IPS DF 6.9 (cell line): ENCODE measurements around the gene RHD.
A peak's percentile ranks its signal among the peaks of the same experiment; 100 is the strongest.
"Not testable (repeated sequence)": the region's sequence is repeated elsewhere in the genome, so short reads cannot be mapped to it uniquely, and the experiment has no call there.

Experiments used
- DNase-seq: peaks from one replicate; pipeline ENCODE4 v3.0.0-alpha.2; 2013; ENCODE audit warnings: low read depth, low spot score
- H3K27ac ChIP-seq: one replicate; pipeline ENCODE4 v1.5.1; 2013; ENCODE audit warnings: low read length, control low read depth
- H3K27me3 ChIP-seq: 2 replicates; pipeline ENCODE4 v1.6.1; 2013; ENCODE audit warnings: mild to moderate bottlenecking, low read length; ENCODE audit not compliant: control insufficient read depth, insufficient read depth
- H3K36me3 ChIP-seq: 2 replicates; pipeline ENCODE4 v1.6.1; 2013; ENCODE audit warnings: low read length; ENCODE audit not compliant: control insufficient read depth, insufficient read depth
- H3K4me1 ChIP-seq: 2 replicates; pipeline ENCODE4 v1.6.1; 2013; ENCODE audit warnings: low read length; ENCODE audit not compliant: control insufficient read depth, insufficient read depth
- H3K4me3 ChIP-seq: 2 replicates; pipeline ENCODE4 v1.5.1; 2013; ENCODE audit warnings: mild to moderate bottlenecking, low read length
- H3K9me3 ChIP-seq: 2 replicates; pipeline ENCODE4 v1.6.1; 2013; ENCODE audit warnings: low read length, inconsistent platforms; ENCODE audit not compliant: control insufficient read depth, insufficient read depth
- whole genome bisulfite sequencing: extraction: QIAGEN DNeasy Blood & Tissue Kit; methylation state at CpG from one replicate; pipeline ENCODE4 v1.1.7; 2013; ENCODE audit warnings: mixed read lengths, missing lambda C conversion rate; ENCODE audit not compliant: insufficient read length, insufficient coverage; 5-methylcytosine and 5-hydroxymethylcytosine counted together

The RHD gene

GRCh38 chr1:25257196-25257595 is 15.1 kb upstream of the RHD start:
- peaks cover 2% of the 10 kb centered on the region; the same call in 1 of the 2 replicates for H3K4me1 ChIP-seq
- H3K36me3 ChIP-seq = no peaks in the 10 kb centered on the region
- no peaks in the 10 kb centered on the region for H3K27me3 ChIP-seq
- no peak for DNase-seq
- no peaks in the 10 kb centered on the region for H3K9me3 ChIP-seq
- WGBS = no CpG with 5 or more reads among the region's 1 CpG
- no peak overlapping the region for H3K27ac ChIP-seq
- no peak overlapping the region for H3K4me3 ChIP-seq

- H3K9me3 ChIP-seq, H3K36me3 ChIP-seq, H3K4me1 ChIP-seq, DNase-seq, H3K27me3 ChIP-seq, H3K4me3 ChIP-seq, H3K27ac ChIP-seq: not testable (repeated sequence)
- WGBS = no CpG with 5 or more reads among the region's 7 CpGs
Measured at GRCh38 chr1:25259813-25260212, 12.5 kb upstream of the RHD start.

- not testable (repeated sequence) for H3K27me3 ChIP-seq, H3K36me3 ChIP-seq, H3K4me1 ChIP-seq, H3K4me3 ChIP-seq, H3K9me3 ChIP-seq, DNase-seq, H3K27ac ChIP-seq
- WGBS = no CpG with 5 or more reads among the region's 3 CpGs
Measured at GRCh38 chr1:25260336-25260735, 12.0 kb upstream of the RHD start.

GRCh38 chr1:25266554-25267287 is 5.6 kb upstream of the RHD start:
- no CpG with 5 or more reads among the region's 45 CpGs for WGBS
- H3K4me3 ChIP-seq = peak overlapping the region; percentile 39; the same call in 1 of the 2 replicates
- DNase-seq = not testable (repeated sequence)

GRCh38 chr1:25267288-25268142 is 4.8 kb upstream of the RHD start:
- WGBS = no CpG with 5 or more reads among the region's 56 CpGs
- H3K27ac ChIP-seq, H3K4me1 ChIP-seq, H3K36me3 ChIP-seq, DNase-seq, H3K27me3 ChIP-seq, H3K9me3 ChIP-seq: not testable (repeated sequence)
- H3K4me3 ChIP-seq = peak overlapping the region; percentile 78; the same call in 1 of the 2 replicates

More at GRCh38 chr1:25266554-25267287, 5.6 kb upstream of the RHD start:
- H3K36me3 ChIP-seq, H3K27ac ChIP-seq, H3K9me3 ChIP-seq, H3K27me3 ChIP-seq, H3K4me1 ChIP-seq: not testable (repeated sequence)

- H3K9me3 ChIP-seq, H3K36me3 ChIP-seq, H3K4me1 ChIP-seq, H3K27me3 ChIP-seq, DNase-seq, H3K27ac ChIP-seq: not testable (repeated sequence)
- H3K4me3 ChIP-seq = peak overlapping the region; percentile 30; the same call in 1 of the 2 replicates
- no CpG with 5 or more reads among the region's 14 CpGs for WGBS
Measured at GRCh38 chr1:25268143-25268760, 4.1 kb upstream of the RHD start.

GRCh38 chr1:25275648-25276047 is 3.3 kb downstream of the RHD start:
- H3K4me1 ChIP-seq, H3K4me3 ChIP-seq, DNase-seq, H3K36me3 ChIP-seq, H3K9me3 ChIP-seq, H3K27ac ChIP-seq, H3K27me3 ChIP-seq: not testable (repeated sequence)
- no CpG with 5 or more reads among the region's 4 CpGs for WGBS

GRCh38 chr1:25277295-25277694 is 5.0 kb downstream of the RHD start:
- WGBS = no CpG with 5 or more reads among the region's 1 CpG
- H3K36me3 ChIP-seq, H3K4me1 ChIP-seq, H3K27ac ChIP-seq, H3K9me3 ChIP-seq, H3K4me3 ChIP-seq, DNase-seq, H3K27me3 ChIP-seq: not testable (repeated sequence)

GRCh38 chr1:25278358-25278757 is 6.0 kb downstream of the RHD start:
- not testable (repeated sequence) for H3K4me1 ChIP-seq, DNase-seq, H3K9me3 ChIP-seq, H3K36me3 ChIP-seq, H3K27me3 ChIP-seq, H3K4me3 ChIP-seq, H3K27ac ChIP-seq
- no CpG with 5 or more reads among the region's 2 CpGs for WGBS

GRCh38 chr1:25278790-25279189 is 6.5 kb downstream of the RHD start:
- H3K27ac ChIP-seq, H3K9me3 ChIP-seq, H3K4me3 ChIP-seq, H3K36me3 ChIP-seq, H3K27me3 ChIP-seq, H3K4me1 ChIP-seq, DNase-seq: not testable (repeated sequence)
- WGBS = no CpG with 5 or more reads among the region's 8 CpGs
